Measurements from ENCODE around the gene CAMK2B.

Gene CAMK2B

DNA sequence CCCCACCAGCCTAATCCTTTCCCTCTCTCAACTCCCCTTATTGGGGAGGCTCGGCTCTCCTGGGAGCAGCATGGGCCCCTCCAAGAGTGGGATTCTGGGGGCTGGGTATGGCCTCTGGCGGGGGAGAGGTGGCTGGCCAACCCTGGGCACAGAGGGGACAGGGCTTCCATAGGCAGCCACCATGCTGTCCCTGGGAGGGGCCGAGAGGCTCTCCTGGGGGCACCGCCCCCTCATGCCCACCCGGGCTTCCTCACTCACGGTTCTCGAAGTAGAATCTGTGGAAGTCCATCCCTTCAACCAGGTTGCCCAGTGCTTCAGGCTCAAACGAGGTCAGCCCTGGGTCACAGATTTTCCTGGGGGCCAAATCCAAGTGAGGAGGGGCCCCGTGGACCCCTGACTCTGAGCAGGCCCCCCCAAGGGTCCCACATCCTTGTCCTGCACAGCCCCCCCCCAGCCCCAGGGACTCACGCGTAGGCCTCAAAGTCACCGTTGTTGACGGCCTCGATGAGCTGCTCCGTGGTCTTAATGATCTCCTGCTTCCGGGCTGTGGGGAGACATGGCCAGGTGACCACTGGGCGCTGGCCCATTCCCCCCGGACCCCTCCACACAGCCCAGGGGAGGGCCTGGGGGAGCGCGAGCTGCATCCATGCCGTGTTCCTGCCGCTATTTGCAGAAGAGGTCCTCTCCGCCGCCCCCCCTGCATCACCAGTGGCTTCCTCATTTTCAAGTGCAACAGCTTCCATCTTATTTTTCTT lies 104.9 kb downstream of the CAMK2B start:
- no peak for DNase-seq (ENCODE audit: insufficient read length, low spot score)
- no peak for TF ChIP-seq POLR2A (IDR thresholded peaks at IDR 0.05; ENCODE audit: low read depth, low read length)
- no peak for FAIRE-seq

DNA sequence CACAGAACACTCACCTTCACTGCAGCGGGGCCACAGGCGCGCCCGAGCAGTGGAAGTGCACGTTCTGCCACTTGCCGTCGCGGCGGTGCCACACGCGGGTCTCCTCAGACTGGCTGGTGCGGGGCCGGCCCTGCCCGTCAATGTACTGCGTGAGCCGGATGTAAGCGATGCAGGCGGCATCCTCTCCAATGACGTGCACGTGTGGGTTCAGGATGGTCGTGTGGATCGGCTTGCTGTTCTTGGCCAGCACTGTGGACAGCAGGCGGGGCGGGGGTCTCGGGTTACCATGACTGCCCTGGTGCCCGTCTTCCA lies 105.4 kb downstream of the CAMK2B start:
- no peak for DNase-seq (ENCODE audit: insufficient read length, low spot score)

DNA sequence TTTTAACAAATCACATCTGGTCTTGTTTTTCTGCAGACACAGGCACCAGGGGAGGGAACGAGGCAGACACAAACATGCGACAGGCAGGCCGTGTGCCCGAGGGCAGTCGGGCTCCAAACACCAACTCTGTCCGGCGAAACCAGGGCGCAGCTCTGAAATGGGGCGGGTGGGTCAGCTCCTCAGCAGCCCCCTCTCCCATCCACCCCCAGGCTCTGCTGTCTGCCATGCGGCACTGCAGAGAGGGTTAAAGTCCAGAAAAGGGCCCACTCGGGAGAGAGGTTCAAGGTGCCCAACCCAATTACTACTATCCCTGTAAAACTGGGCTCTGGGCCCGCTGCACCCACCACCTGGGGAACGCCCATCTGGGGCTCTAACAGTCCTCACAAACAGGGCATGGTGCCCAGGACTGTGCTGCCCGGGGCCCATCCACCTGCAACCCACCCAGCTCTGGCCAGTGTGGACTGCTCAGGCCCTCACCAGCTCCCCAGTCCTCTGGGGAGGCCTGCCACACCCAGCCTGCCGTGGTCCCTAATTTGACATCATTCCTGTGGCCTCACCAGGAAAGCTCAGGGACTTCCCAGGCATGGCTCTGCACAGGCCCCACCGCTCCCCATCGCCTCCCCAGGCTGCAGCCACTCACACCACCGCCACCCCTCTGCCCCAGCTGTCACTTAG lies 105.9 kb downstream of the CAMK2B start:
- FAIRE-seq (no peak), DNase-seq (ENCODE audit: insufficient read length, low spot score) (no peak)
- TF ChIP-seq POLR2A (IDR thresholded peaks at IDR 0.05; ENCODE audit: low read depth, low read length), result no peak

More for the DNA sequence above, 105.4 kb downstream of the CAMK2B start:
- no peak for TF ChIP-seq POLR2A (IDR thresholded peaks at IDR 0.05; ENCODE audit: low read depth, low read length)
- no peak for FAIRE-seq

DNA sequence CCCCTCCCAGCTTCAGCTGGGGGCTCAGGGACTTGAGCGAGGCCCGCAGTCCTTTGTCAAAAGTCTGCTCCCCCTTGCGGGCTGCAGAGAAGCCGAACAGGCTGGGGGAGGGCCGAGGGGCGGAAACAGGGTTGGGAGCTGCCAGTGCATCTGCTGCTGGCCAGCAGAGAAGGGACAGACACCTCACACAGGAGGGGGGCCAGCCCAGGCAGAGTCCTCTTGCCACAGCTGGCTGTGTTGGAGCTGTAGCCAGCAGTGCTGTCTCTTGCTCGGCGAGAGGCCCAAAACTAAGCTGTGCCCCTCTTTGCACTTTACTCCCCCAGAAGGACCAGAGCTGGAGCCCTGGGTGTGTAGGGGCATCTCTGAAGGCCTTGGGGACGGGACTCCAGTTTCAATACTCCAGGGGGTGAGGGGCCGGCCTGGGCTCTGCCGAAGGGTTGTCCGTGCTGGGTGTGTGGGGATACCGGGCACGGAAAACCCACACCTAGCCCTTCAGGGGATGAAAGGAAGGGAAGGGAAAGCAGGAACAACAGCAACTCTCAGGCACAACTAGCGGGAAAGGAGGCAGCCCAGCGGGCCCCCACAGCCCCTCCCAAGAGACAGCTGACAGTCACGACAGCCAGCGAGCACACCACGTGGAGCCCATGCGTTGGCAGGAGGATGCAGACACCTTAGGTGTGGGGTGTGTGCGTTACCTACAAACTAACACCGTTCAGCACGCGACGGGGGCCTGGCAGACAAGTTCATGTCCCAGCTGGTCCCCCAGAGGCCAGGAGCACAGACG lies 106.8 kb downstream of the CAMK2B start:
- DNase-seq (ENCODE audit: insufficient read length, low spot score), result no peak
- FAIRE-seq, result no peak
- TF ChIP-seq POLR2A (IDR thresholded peaks at IDR 0.05; ENCODE audit: low read depth, low read length), result no peak

DNA sequence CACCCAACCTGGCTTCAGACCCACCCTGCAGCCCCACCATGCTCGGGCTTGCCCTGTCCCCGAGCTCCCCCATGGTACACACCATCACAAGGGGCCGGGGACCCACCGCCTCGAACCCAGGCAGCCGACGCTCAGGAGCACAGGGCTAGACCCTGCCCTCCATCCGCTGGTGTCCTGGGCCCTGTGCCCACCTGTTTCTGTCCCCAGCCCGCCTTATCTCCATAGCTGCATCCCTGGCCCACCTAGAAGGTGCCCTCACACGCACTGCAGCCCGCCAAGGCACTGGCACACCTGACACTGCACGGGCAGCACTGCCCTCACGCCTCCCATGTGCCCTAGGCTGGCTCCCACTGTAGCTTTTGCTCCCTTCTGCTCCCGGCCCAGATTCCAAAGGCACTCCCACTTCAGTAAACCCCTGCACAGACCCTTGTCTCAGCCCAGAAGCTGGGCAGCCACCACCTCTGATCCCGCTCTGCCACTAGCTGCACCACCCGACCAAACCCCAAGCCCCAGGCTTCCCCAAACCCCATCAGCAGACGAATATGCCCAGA lies 107.5 kb downstream of the CAMK2B start:
- FAIRE-seq (no peak), DNase-seq (ENCODE audit: insufficient read length, low spot score) (no peak)
- no peak for TF ChIP-seq POLR2A (IDR thresholded peaks at IDR 0.05; ENCODE audit: low read depth, low read length)

DNA sequence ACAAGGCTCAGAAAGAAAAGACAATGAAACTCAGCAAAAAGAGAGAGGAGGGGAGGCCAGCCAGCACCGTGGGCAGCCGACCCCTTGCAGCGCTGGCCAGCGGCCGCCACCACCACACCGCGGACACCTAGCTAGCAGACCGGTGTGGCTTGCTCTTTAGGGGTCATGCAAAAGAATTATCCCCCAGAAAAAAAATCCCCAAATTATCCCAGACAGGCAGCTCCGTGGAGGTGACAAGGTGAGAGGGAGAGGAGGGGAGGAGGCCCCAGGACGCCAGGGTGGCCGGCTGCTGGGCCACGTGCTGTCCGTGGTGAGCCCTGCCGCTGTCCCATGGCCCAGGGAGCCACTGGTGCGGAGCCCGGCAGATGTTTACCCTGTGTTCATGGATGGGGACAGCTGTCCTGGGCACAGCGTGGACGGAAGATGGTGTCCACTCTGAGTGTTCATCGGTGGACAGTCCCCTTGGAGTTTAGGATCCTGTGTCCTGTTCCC lies 108.1 kb downstream of the CAMK2B start:
- FAIRE-seq, result no peak
- TF ChIP-seq POLR2A (IDR thresholded peaks at IDR 0.05; ENCODE audit: low read depth, low read length), result no peak
- no peak for DNase-seq (ENCODE audit: insufficient read length, low spot score)

DNA sequence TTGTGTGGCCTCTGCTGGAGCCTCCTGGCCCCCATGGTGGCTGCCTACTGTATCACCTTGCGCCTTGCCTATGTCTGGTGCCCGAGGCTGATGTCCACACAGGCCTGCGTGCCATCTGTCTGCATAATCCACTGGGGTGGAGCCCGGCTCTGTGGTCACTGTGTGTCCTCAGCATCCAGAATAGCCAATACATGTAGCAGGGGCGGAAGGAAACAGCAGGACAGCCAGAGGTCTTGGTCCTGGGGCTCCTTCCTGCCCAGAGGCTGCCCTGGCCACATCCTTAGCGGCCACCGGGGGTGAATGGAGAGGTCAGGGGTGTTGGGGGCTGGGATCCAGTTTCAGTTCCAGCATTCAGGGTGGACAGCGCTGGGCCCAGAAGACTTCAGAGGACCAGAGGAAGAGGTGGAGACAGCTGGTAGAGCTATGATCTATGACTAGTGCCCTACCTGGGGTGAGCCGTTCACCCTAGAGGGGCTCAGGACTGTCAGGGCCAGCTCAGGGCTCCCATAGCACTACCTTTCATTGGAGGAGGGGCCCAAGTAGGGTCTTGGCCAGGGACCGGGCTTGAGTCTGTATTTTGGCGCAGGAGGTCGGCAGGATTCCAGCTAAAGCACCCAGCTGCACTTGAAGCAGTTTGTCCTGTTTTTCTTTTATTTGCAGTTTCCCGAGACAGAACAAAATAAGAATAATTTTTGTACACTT lies 108.7 kb downstream of the CAMK2B start:
- DNase-seq (ENCODE audit: insufficient read length, low spot score) (no peak), FAIRE-seq (no peak)
- TF ChIP-seq POLR2A (IDR thresholded peaks at IDR 0.05; ENCODE audit: low read depth, low read length), result no peak

DNA sequence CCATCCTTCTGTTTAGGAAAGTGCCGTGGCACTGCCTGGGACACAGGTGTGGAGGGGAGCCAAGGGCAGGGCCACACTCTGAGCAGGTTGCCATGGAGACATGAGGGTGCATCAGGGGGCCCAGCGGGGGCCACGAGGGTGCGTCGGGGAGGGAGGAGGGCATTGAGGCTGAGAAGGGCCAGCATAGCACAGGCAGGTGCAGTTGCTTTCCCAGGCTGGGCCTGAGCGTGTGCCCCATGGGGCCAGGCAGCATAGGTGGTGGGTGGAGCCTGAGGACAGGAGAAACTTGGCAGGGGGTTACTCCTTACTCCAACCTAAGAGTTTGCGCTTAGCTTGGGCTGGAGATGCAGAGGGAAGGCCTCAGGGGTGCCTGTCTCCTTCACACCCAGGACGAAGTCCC lies 109.4 kb downstream of the CAMK2B start:
- FAIRE-seq (no peak), DNase-seq (ENCODE audit: insufficient read length, low spot score) (no peak)
- no peak for TF ChIP-seq POLR2A (IDR thresholded peaks at IDR 0.05; ENCODE audit: low read depth, low read length)

DNA sequence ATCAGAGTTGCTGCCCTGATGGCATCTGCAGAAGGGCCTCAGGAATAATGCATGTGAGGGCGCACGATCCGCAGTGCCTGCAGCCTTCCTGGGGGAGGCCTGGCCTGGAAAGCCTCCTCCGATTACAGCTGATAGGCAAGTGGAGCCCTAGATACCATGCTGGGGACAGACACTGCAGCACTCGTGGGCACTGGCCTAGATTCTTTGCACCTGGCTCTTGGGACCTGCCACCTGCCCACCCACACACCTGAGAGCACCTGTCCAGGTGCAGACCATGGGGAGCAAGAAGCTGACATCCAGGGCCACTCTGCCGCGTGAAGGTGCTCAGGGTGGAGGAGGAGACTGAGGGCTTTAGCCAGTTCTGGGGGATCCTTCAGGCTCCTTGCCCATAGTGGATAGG lies 109.9 kb downstream of the CAMK2B start:
- TF ChIP-seq POLR2A (IDR thresholded peaks at IDR 0.05; ENCODE audit: low read depth, low read length), result no peak
- DNase-seq (ENCODE audit: insufficient read length, low spot score) (no peak), FAIRE-seq (no peak)

DNA sequence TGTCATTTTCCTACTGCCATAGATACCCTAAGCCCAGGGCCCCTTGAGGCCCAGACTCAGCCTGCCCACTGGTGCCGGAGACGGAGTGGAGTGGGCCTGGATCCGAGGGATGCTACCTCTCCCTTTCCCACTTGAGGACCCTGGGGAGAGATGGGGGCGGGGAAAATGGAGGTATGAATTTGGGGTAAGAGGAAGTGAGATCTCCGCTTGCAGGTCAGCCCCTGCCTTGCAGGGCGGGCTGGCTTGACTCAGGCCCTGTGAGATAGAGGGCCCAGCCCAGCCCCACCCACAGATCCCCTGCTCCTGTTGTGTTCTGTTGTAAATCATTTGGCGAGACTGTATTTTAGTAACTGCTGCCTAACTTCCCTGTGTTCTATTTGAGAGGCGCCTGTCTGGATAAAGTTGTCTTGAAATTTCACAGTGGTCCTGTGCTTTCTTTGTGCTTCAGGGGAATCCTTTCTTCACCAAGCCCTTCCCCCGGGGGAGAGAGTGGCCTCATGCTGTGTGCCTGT lies 111.5 kb downstream of the CAMK2B start:
- no peak for TF ChIP-seq POLR2A (IDR thresholded peaks at IDR 0.05; ENCODE audit: low read depth, low read length)
- DNase-seq (ENCODE audit: insufficient read length, low spot score) (no peak), FAIRE-seq (no peak)

DNA sequence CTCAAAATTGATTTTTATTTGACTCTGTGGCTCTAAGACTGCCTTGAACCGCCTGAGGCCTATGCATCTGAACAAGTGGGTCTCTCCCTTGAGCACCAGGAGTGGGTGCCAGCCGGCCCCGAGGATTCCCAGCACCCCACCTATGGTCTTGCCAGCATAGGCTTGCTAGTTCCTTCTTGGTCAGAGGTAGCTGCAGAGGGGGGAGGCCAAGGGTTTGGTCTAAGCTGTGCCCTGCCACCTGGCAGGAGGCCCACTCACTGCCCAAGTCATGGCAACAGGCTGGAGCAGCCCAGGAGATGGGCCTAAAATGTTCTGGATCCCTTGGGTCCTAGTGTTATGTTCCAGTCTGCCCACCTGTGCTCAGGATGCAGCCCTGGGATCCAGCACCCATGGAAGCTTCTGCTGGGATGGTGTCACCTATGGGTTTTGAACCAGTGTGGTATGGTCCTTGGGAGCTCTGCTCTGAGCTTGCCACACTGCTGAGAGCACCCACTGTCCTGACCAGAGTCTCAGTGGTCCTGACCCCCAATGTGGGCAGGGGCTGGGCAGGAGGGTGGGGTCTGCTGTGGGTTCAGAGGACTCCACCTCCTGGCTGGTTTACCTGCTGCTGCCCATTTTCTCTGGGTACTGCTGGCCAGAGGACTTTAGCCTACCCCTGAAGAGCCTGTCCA lies 112.1 kb downstream of the CAMK2B start:
- TF ChIP-seq POLR2A (IDR thresholded peaks at IDR 0.05; ENCODE audit: low read depth, low read length), result no peak
- FAIRE-seq (no peak), DNase-seq (ENCODE audit: insufficient read length, low spot score) (no peak)

DNA sequence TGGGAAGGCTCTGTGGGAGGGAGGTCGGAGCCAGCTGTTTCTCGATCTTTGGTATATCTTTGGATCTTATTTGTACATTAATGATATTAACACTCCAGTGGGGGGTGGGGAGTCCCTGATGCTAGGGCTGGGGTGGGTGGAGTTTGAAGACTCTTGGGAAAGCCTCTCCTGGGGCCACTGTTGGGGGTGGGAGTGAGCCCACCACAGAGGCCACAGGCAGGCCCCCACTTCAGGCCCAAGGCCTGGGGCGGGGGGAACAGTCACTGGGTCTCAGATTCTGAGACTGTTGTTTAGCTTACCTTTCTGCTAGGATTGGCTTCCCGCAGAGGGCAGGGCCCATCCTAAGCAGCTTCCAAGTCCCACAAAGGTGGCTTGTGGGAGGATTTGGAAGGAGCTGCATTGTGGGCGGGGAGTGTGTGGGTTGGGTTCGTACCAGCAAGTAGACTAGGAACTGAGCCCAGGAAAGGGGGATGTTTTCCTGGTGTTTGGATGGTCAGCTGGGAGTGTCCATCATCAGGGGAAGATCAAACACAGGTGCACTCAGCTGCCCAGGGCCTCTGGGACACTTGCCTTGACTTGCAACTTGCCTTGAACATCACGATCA lies 112.7 kb downstream of the CAMK2B start:
- TF ChIP-seq POLR2A (IDR thresholded peaks at IDR 0.05; ENCODE audit: low read depth, low read length), result no peak
- no peak for FAIRE-seq
- no peak for DNase-seq (ENCODE audit: insufficient read length, low spot score)

Measured in H54 (cell line).